ENCODE data around the gene RPS5.

DNA sequence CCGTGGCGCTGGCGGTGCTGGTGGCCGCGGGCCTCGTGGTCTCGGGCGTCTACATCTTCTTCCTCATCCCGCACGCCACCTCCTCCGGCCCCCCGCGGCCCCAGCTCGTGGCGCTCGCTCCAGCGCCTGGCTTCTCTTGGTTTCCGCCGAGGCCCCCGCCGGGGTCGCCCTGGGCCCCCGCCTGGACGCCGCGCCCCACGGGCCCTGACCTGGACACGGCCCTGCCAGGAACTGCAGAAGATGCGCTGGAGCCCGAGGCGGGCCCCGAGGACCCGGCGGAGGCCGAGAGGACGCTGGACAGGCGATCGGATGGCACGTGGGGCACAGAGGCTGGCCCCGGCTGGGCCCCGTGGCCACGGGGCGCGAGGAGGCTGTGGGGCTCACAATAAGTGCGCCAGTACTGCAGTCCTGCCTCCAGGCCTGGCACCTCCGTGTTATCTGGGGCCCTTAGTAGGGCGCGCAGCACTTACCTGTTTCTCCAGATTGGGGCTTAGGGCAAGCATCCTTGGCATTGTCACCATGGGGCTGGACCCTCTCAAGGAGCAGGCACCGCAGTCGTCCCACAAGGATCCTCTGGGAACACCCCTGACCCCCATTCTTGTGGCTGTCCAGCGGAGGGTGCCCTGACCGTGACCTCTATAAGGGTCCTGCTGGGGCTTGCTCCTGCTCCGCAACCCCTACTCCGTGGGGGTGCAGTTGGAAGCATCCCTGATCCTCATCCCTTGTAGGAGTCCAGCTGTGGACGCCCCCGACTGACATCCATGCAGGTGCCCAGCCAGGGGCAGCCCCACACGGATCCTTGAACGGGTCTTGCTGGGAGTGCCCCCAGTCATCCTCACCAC lies 9.8 kb downstream of the RPS5 start:
- TF ChIP-seq, protein P1, sequence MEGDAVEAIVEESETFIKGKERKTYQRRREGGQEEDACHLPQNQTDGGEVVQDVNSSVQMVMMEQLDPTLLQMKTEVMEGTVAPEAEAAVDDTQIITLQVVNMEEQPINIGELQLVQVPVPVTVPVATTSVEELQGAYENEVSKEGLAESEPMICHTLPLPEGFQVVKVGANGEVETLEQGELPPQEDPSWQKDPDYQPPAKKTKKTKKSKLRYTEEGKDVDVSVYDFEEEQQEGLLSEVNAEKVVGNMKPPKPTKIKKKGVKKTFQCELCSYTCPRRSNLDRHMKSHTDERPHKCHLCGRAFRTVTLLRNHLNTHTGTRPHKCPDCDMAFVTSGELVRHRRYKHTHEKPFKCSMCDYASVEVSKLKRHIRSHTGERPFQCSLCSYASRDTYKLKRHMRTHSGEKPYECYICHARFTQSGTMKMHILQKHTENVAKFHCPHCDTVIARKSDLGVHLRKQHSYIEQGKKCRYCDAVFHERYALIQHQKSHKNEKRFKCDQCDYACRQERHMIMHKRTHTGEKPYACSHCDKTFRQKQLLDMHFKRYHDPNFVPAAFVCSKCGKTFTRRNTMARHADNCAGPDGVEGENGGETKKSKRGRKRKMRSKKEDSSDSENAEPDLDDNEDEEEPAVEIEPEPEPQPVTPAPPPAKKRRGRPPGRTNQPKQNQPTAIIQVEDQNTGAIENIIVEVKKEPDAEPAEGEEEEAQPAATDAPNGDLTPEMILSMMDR (IDR thresholded peaks at IDR 0.05), result no peak
- no peak for TF ChIP-seq POLR2A (IDR thresholded peaks at IDR 0.05)
